K562 (cell line): ENCODE results near the gene MIB2. TPM values are rescaled to one million over a fixed set of nuclear protein-coding genes. Genes with fewer than 3 reads are reported as not detected.

Experiments used
- ELF1 ChIP-seq: fragments of 200-800 bp; sonication (Bioruptor generic); IDR thresholded peaks from 2 replicates; pipeline ENCODE4 v1.6.1; 2016; ENCODE audit warnings: missing genetic modification characterization, missing compliant biosample characterization
- ETV6 ChIP-seq, 3 experiments: fragments of 150-350 bp in 1 of 3; sonication (generic) in 1 of 3; formaldehyde crosslinking in 1 of 3; IDR thresholded peaks; 2 replicates each; pipeline versions ENCODE4 v1.6.1 to v1.8.0; 2014 to 2022; ENCODE audit warnings: borderline replicate concordance in 2 of 3, low read depth in 2 of 3, antibody characterized with exemption in 1 of 3, low read length in 1 of 3, mild to moderate bottlenecking in 1 of 3, missing genetic modification reagents in 1 of 3
- FOXO4 ChIP-seq: fragments of 450-650 bp; formaldehyde crosslinking; IDR thresholded peaks from 2 replicates; pipeline ENCODE4 v1.4.0; 2020; ENCODE audit warnings: mild to moderate bottlenecking, moderate library complexity
- HDGF ChIP-seq: fragments of 450-650 bp; IDR thresholded peaks from 2 replicates; pipeline ENCODE4 v1.6.1; 2016
- HNRNPLL ChIP-seq: fragments of 200-400 bp; formaldehyde crosslinking; IDR thresholded peaks from 2 replicates; pipeline ENCODE4 v1.6.1; 2017; ENCODE audit warnings: low read length, low read depth, mild to moderate bottlenecking; ENCODE audit not compliant: poor library complexity, severe bottlenecking
- JUN ChIP-seq, 2 experiments: sonication (generic) in 1 of 2; formaldehyde crosslinking in 1 of 2; IDR thresholded peaks; 2 replicates each; pipeline versions ENCODE4 v1.6.1 to v1.8.0; 2012 to 2022; ENCODE audit warnings: borderline replicate concordance in 2 of 2, mild to moderate bottlenecking in 2 of 2, improper control_type of control experiment in 1 of 2, low read depth in 1 of 2, low read length in 1 of 2, missing genetic modification reagents in 1 of 2
- KLF16 ChIP-seq: IDR thresholded peaks from 2 replicates; pipeline ENCODE4 v1.6.1; 2016; ENCODE audit warnings: antibody characterized with exemption
- L3MBTL2 ChIP-seq: fragments of 450-650 bp; IDR thresholded peaks from 2 replicates; pipeline ENCODE4 v1.6.1; 2016; ENCODE audit warnings: mild to moderate bottlenecking, moderate library complexity
- MYBL2 ChIP-seq, 2 experiments: fragments of 450-650 bp in 1 of 2; sonication (generic) in 1 of 2; formaldehyde crosslinking in 1 of 2; IDR thresholded peaks; 2 replicates each; pipeline versions ENCODE4 v1.6.1 to v1.8.1; 2017 to 2022; ENCODE audit warnings: borderline replicate concordance in 1 of 2, inconsistent platforms in 1 of 2, low read depth in 1 of 2, mild to moderate bottlenecking in 1 of 2, missing genetic modification reagents in 1 of 2, moderate library complexity in 1 of 2
- NCOA4 ChIP-seq: fragments of 450-650 bp; IDR thresholded peaks from 2 replicates; pipeline ENCODE4 v1.6.1; 2018; ENCODE audit warnings: mild to moderate bottlenecking; ENCODE audit not compliant: partially characterized antibody
- NFATC3 ChIP-seq: fragments of 450-650 bp; IDR thresholded peaks from 2 replicates; pipeline ENCODE4 v1.6.1; 2017; ENCODE audit warnings: mild to moderate bottlenecking
- NR1H2 ChIP-seq: sonication (generic); formaldehyde crosslinking; IDR thresholded peaks from 2 replicates; pipeline ENCODE4 v1.4.0; 2020; ENCODE audit warnings: mild to moderate bottlenecking, missing genetic modification reagents
- NR3C1 ChIP-seq: sonication (generic); formaldehyde crosslinking; IDR thresholded peaks from 2 replicates; pipeline ENCODE4 v1.8.1; 2022; ENCODE audit warnings: missing genetic modification reagents
- RB1 ChIP-seq: fragments of 450-650 bp; IDR thresholded peaks from 2 replicates; pipeline ENCODE4 v1.6.1; 2017; ENCODE audit warnings: low read depth, mild to moderate bottlenecking
- SIN3B ChIP-seq: fragments of 450-650 bp; IDR thresholded peaks from 2 replicates; pipeline ENCODE4 v1.6.1; 2017; ENCODE audit warnings: low read depth, mild to moderate bottlenecking, moderate library complexity
- SMAD4 ChIP-seq: fragments of 250-450 bp; sonication (Bioruptor Pico); conservative IDR thresholded peaks from 2 replicates; pipeline ENCODE4 v1.8.0; 2021; ENCODE audit warnings: inconsistent platforms, mild to moderate bottlenecking, moderate library complexity
- TFAM ChIP-seq: fragments of 250-450 bp; sonication (Bioruptor Pico); conservative IDR thresholded peaks from 2 replicates; pipeline ENCODE4 v1.5.0; 2021; ENCODE audit warnings: mild to moderate bottlenecking, moderate library complexity
- ZC3H11A ChIP-seq: IDR thresholded peaks from 2 replicates; pipeline ENCODE4 v1.6.1; 2012; ENCODE audit warnings: low read depth, low read length, improper control_type of control experiment
- ZNF134 ChIP-seq: fragments of 250-450 bp; sonication (Bioruptor Pico); conservative IDR thresholded peaks from 2 replicates; pipeline ENCODE4 v1.4.0; 2020
- polyA plus RNA-seq, 8 experiments: library from polyadenylated mRNA; depleted of rRNA in 4 of 8; stranded (reverse) in 5 of 8; unstranded in 3 of 8; fragments of >200 nt; fragmentation: Nextera tagmentation in 2 of 8; fragmentation: Illumina TruSeq in 1 of 8; extraction: Ambion mirVana in 2 of 8; extraction: Trizol in 1 of 8; gene quantifications; 2 replicates each; pipeline versions ENCODE4 v1.2.1 to v1.2.3, GENCODE V29; 2011 to 2014; ENCODE audit warnings: inconsistent platforms in 1 of 8, missing spikeins in 1 of 8
- total RNA-seq, 7 experiments: library from RNA; depleted of rRNA in 6 of 7; stranded (reverse); fragments of >200 nt in 6 of 7; fragmentation: Illumina TruSeq in 2 of 7; extraction: Trizol in 2 of 7; gene quantifications; 2 replicates each; pipeline versions ENCODE4 v1.2.1 to v1.2.3, GENCODE V29; 2011 to 2021; ENCODE audit warnings: low replicate concordance in 1 of 7
- TF ChIP-seq, protein P1 (sequence below): fragments of 450-650 bp; IDR thresholded peaks from 2 replicates; pipeline ENCODE4 v1.6.1; 2016
- TF ChIP-seq, protein P2 (sequence below): fragments of 150-350 bp; IDR thresholded peaks from 2 replicates; pipeline ENCODE4 v1.6.1; 2014; ENCODE audit warnings: low read depth, mild to moderate bottlenecking, low read length, borderline replicate concordance

MIB2 gene
- total and polyA plus RNA-seq, 9 of the 15 experiments (the other 6 are each of a cell fraction or from before 2014, with no cell fraction given), result 0.04 to 17.0 (median 4.9) TPM; not detected in 1

GRCh38 chr1:1599030-1599934, 16.0 kb upstream of the MIB2 start (continued):
- TF ChIP-seq, protein P1, sequence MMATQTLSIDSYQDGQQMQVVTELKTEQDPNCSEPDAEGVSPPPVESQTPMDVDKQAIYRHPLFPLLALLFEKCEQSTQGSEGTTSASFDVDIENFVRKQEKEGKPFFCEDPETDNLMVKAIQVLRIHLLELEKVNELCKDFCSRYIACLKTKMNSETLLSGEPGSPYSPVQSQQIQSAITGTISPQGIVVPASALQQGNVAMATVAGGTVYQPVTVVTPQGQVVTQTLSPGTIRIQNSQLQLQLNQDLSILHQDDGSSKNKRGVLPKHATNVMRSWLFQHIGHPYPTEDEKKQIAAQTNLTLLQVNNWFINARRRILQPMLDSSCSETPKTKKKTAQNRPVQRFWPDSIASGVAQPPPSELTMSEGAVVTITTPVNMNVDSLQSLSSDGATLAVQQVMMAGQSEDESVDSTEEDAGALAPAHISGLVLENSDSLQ, result no peak
- no peak for TF ChIP-seq ELF1 (tag)
- TF ChIP-seq NCOA4, result no peak
- TF ChIP-seq RB1, result peak; percentile 55
- no peak for TF ChIP-seq ZNF134 (CRISPR knock-in tag)
- no peak for TF ChIP-seq KLF16
- TF ChIP-seq, protein P2, sequence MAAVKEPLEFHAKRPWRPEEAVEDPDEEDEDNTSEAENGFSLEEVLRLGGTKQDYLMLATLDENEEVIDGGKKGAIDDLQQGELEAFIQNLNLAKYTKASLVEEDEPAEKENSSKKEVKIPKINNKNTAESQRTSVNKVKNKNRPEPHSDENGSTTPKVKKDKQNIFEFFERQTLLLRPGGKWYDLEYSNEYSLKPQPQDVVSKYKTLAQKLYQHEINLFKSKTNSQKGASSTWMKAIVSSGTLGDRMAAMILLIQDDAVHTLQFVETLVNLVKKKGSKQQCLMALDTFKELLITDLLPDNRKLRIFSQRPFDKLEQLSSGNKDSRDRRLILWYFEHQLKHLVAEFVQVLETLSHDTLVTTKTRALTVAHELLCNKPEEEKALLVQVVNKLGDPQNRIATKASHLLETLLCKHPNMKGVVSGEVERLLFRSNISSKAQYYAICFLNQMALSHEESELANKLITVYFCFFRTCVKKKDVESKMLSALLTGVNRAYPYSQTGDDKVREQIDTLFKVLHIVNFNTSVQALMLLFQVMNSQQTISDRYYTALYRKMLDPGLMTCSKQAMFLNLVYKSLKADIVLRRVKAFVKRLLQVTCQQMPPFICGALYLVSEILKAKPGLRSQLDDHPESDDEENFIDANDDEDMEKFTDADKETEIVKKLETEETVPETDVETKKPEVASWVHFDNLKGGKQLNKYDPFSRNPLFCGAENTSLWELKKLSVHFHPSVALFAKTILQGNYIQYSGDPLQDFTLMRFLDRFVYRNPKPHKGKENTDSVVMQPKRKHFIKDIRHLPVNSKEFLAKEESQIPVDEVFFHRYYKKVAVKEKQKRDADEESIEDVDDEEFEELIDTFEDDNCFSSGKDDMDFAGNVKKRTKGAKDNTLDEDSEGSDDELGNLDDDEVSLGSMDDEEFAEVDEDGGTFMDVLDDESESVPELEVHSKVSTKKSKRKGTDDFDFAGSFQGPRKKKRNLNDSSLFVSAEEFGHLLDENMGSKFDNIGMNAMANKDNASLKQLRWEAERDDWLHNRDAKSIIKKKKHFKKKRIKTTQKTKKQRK, result no peak
- peak; percentile 65 for TF ChIP-seq HNRNPLL
- no peak for TF ChIP-seq FOXO4 (CRISPR knock-in tag)
- TF ChIP-seq TFAM (CRISPR knock-in tag), result no peak
- TF ChIP-seq SMAD4 (CRISPR knock-in tag), result peak; percentile 86
- TF ChIP-seq NR1H2, result no peak
- TF ChIP-seq L3MBTL2, result peak; percentile 97
- no peak for TF ChIP-seq NFATC3
- TF ChIP-seq JUN (IDR thresholded peaks at IDR 0.05; ENCODE audit: borderline replicate concordance, low read depth, low read length), result peak; percentile 10; the same call in 1 of the 2 replicates
- peak; percentile 71; the same call in 1 of the 2 replicates for TF ChIP-seq JUN (CRISPR knock-in tag; IDR thresholded peaks at IDR 0.05; ENCODE audit: borderline replicate concordance)
- no peak for TF ChIP-seq MYBL2 (IDR thresholded peaks at IDR 0.05; ENCODE audit: low read depth)
- peak; percentile 76; the same call in 1 of the 2 replicates for TF ChIP-seq MYBL2 (CRISPR knock-in tag; IDR thresholded peaks at IDR 0.05; ENCODE audit: borderline replicate concordance)
- no peak for TF ChIP-seq ZC3H11A
- peak; percentile 92 for TF ChIP-seq NR3C1 (CRISPR knock-in tag)
- no peak for TF ChIP-seq ETV6 (IDR thresholded peaks at IDR 0.05; ENCODE audit: borderline replicate concordance in 1 of 2, low read depth in 2 of 2, low read length in 1 of 2)
- TF ChIP-seq ETV6 (CRISPR knock-in tag; IDR thresholded peaks at IDR 0.05; ENCODE audit: borderline replicate concordance), result peak; percentile 91; the same call in 1 of the 2 replicates
- TF ChIP-seq SIN3B, result peak; percentile 55
- TF ChIP-seq HDGF, result no peak
